K562 treated with DMSO at 1 percent for 48 hours (cell line): Measurements from ENCODE around the gene CLGN. TPM values are rescaled to one million over a fixed set of nuclear protein-coding genes. Genes with fewer than 3 reads are reported as not detected.

Experiments used
- total RNA-seq: library from RNA; unstranded; fragments of 300-600 nt; gene quantifications from 2 replicates; pipeline ENCODE4 v1.2.3, GENCODE V29; 2022; ENCODE audit warnings: low replicate concordance; ENCODE audit errors: extremely low read depth

The CLGN gene, protein sequence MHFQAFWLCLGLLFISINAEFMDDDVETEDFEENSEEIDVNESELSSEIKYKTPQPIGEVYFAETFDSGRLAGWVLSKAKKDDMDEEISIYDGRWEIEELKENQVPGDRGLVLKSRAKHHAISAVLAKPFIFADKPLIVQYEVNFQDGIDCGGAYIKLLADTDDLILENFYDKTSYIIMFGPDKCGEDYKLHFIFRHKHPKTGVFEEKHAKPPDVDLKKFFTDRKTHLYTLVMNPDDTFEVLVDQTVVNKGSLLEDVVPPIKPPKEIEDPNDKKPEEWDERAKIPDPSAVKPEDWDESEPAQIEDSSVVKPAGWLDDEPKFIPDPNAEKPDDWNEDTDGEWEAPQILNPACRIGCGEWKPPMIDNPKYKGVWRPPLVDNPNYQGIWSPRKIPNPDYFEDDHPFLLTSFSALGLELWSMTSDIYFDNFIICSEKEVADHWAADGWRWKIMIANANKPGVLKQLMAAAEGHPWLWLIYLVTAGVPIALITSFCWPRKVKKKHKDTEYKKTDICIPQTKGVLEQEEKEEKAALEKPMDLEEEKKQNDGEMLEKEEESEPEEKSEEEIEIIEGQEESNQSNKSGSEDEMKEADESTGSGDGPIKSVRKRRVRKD
- not detected in 2 replicates for total RNA-seq

DNA sequence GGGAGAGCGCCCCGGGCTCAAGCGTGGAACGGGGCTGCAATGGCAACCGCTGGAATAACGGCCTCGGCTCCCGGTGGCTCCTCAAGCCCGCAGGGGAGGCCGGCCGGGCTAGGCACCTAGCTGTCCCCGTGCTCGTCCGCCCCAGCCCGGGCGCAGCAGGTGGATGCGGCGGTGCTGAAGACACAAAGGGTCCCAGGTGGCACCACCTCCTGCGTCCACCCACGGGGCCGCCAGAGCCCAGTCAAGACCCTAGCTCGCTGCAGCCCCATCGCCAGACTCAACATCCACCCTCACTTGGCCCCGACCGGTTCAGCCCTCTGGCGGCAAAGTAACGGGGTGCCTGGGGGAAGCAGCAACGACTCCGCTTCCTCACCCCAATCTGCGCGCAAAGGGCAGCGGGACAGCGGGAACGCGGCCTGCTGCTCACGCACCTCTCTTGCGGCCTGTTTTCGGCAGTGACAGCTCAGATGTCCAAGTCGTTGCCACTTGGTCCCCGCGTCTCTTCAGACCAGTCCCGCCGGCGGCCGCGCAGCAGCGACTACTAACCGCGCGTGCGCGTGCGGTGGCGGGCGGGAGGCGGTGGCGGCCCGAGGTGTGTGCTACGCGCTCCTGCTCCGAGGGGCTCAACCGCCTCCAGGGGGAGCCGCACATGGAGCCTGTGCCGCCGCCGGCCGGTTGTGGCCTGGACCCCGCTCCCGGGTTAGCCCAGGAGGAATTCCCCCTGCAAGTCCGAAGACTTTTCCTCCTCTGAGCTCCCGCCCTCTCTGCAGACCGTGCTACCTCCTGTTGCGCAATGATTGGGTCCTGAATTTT lies at the start of gene CLGN:
TSS of gene CLGN (minus strand) at position 543 of the 813 bp plus-strand sequence. CDS start 14,570 bp downstream, outside the sequence.

DNA sequence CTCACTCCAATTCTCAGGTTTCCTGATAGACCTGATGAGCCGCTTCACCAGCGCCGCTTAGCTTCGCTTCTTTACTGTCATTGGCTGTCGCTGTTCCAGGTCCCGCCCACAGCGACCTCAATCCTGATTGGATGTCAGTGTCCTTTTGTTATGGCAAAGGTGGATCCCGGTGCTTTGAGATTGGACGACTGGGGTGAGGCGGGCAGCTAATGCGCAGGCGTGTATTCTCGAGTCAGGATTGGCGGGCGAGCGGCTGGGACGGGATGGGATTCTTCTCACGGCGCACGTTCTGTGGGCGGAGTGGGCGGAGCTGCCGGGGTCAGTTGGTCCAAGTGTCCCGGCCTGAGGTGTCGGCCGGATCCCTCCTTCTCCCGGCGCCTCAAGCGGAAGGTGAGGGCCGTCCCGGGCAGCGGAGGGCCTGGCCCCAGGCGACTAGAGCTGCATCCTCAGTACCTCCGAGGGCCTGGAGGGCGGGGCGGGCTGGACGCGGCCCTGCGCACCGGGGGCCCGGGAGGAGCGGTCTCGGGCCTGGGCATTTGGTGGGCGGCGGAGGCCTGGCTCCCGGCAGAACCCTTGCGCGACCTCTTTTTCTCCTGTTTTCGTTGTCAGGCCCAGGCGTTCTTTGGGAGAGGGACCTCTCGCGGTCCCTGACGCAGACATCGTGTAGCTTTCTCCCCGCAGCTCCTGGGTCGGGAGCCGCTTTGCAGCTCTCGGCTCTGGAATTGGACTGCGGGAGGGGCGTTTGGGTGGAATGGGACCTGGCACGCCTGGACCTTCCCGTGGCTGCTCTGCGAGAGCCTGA lies 53.9 kb downstream of the CLGN start, which contains the start of gene SCOC:
TSS of gene SCOC (plus strand) at position 319 of the 802 bp plus-strand sequence. CDS start 5,525 bp downstream, outside the sequence.

Other genes with a start within 250 kb of the CLGN start
- not detected in 2 replicates for gene SCOC, start 54.0 kb downstream of the CLGN start, total RNA-seq
- not detected in 2 replicates for gene MGAT4D, start 70.6 kb upstream of the CLGN start, total RNA-seq
- gene ELMOD2, start 96.5 kb upstream of the CLGN start, total RNA-seq = not detected in 2 replicates
- gene UCP1, start 141.3 kb upstream of the CLGN start, total RNA-seq = not detected in 2 replicates